ENCODE results near the gene HNRNPM.

The HNRNPM gene

GRCh38 chr19:8461891-8462290, 17.1 kb downstream of the HNRNPM start:
- H3K4me3 ChIP-seq (ENCODE audit: low read depth in 1 of 2, low read length in 2 of 2), result no peak overlapping the region
- DNase-seq (no peak), ATAC-seq (ENCODE audit: insufficient read depth, low read depth) (no peak)
- H3K27ac ChIP-seq (ENCODE audit: low read length), result no peak overlapping the region
- H3K27me3 ChIP-seq (ENCODE audit: insufficient read depth, low read length, poor library complexity), result no peaks in the 10 kb centered on the region
- no peaks in the 10 kb centered on the region for H3K9me3 ChIP-seq (ENCODE audit: insufficient read depth, low read length, severe bottlenecking)
- no peaks in the 10 kb centered on the region for H3K4me1 ChIP-seq (ENCODE audit: insufficient read depth, low read length)
- H3K4me2 ChIP-seq (ENCODE audit: insufficient read depth, low read length), result no peak overlapping the region
- H3K9ac ChIP-seq (ENCODE audit: low read depth, low read length), result no peak overlapping the region
- H3K36me3 ChIP-seq (ENCODE audit: insufficient read depth, low read length), result peaks cover 97% of the 10 kb centered on the region
- H4K20me1 ChIP-seq (ENCODE audit: insufficient read depth, low read length), result peaks cover 92% of the 10 kb centered on the region
- peaks cover 99% of the 10 kb centered on the region for H3K79me2 ChIP-seq (ENCODE audit: insufficient read depth, low read length)
- H2AFZ ChIP-seq (ENCODE audit: low read depth, low read length), result no peak overlapping the region
- no peak for TF ChIP-seq EZH2 (IDR thresholded peaks at IDR 0.05; ENCODE audit: borderline replicate concordance, low read depth, low read length, severe bottlenecking)
- TF ChIP-seq CTCF (IDR thresholded peaks at IDR 0.05; ENCODE audit: borderline replicate concordance, extremely low read depth, low read length, poor library complexity, severe bottlenecking), result no peak

DNA sequence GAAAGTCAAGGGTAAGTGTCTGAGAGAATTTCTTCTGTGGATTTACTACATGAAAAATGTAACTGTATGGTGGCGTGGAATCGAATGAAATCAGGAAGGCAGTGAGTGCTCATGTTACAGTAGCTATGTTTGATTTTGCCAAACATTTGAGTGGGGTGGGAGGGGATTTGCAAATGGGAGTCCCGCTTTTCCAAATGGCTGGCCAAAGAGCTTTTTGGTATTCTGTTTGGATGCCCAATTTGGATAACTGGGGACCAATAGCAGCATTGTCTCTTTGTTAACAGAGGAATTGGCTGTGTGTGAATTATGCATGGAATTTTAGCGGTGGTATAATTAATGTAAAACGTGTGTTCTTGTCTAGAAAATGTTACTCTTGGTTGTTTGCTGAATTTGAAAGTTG, 17.8 kb downstream of the HNRNPM start:
- Histone ChIP-seq H3K27ac (ENCODE audit: low read length) (no peak overlapping the region), H3K4me3 (ENCODE audit: low read depth in 1 of 2, low read length in 2 of 2) (no peak overlapping the region), H3K4me1 (ENCODE audit: insufficient read depth, low read length) (no peaks in the 10 kb centered on the region), H3K79me2 (ENCODE audit: insufficient read depth, low read length) (peaks cover 99% of the 10 kb centered on the region), H3K27me3 (ENCODE audit: insufficient read depth, low read length, poor library complexity) (no peaks in the 10 kb centered on the region), H4K20me1 (ENCODE audit: insufficient read depth, low read length) (peaks cover 94% of the 10 kb centered on the region), H3K4me2 (ENCODE audit: insufficient read depth, low read length) (no peak overlapping the region), H3K36me3 (ENCODE audit: insufficient read depth, low read length) (peaks cover 99% of the 10 kb centered on the region), H3K9ac (ENCODE audit: low read depth, low read length) (no peak overlapping the region), H3K9me3 (ENCODE audit: insufficient read depth, low read length, severe bottlenecking) (no peaks in the 10 kb centered on the region), H2AFZ (ENCODE audit: low read depth, low read length) (no peak overlapping the region)
- no peak for ATAC-seq (ENCODE audit: insufficient read depth, low read depth)
- TF ChIP-seq EZH2 (IDR thresholded peaks at IDR 0.05; ENCODE audit: borderline replicate concordance, low read depth, low read length, severe bottlenecking) (no peak), CTCF (IDR thresholded peaks at IDR 0.05; ENCODE audit: borderline replicate concordance, extremely low read depth, low read length, poor library complexity, severe bottlenecking) (no peak)
- no peak for DNase-seq

DNA sequence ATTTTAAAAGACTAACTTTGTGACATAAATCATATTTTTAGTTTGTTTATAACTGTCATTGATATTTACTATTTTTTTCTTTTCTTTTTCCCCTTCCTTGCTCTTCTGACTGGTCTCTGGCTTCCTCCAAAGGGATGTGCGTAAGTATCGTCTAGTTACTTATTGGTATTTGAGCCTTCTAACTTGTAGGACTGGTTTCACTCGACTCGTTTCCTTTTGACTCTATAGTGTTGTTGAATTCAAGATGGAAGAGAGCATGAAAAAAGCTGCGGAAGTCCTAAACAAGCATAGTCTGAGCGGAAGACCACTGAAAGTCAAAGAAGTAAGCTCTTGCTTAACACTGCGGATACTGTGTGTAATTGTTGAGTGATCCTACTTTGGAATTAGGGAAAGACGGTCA, 18.6 kb downstream of the HNRNPM start:
- H3K4me3 ChIP-seq (ENCODE audit: low read depth in 1 of 2, low read length in 2 of 2), result no peak overlapping the region
- no peak overlapping the region for H3K9ac ChIP-seq (ENCODE audit: low read depth, low read length)
- H3K27ac ChIP-seq (ENCODE audit: low read length), result no peak overlapping the region
- no peak for DNase-seq
- no peak for ATAC-seq (ENCODE audit: insufficient read depth, low read depth)
- H3K79me2 ChIP-seq (ENCODE audit: insufficient read depth, low read length), result peaks cover 97% of the 10 kb centered on the region
- no peaks in the 10 kb centered on the region for H3K9me3 ChIP-seq (ENCODE audit: insufficient read depth, low read length, severe bottlenecking)
- no peak overlapping the region for H2AFZ ChIP-seq (ENCODE audit: low read depth, low read length)
- no peaks in the 10 kb centered on the region for H3K4me1 ChIP-seq (ENCODE audit: insufficient read depth, low read length)
- peaks cover 90% of the 10 kb centered on the region for H4K20me1 ChIP-seq (ENCODE audit: insufficient read depth, low read length)
- H3K4me2 ChIP-seq (ENCODE audit: insufficient read depth, low read length), result no peak overlapping the region
- H3K36me3 ChIP-seq (ENCODE audit: insufficient read depth, low read length), result peaks cover 100% of the 10 kb centered on the region
- TF ChIP-seq CTCF (IDR thresholded peaks at IDR 0.05; ENCODE audit: borderline replicate concordance, extremely low read depth, low read length, poor library complexity, severe bottlenecking) (no peak), EZH2 (IDR thresholded peaks at IDR 0.05; ENCODE audit: borderline replicate concordance, low read depth, low read length, severe bottlenecking) (no peak)
- no peaks in the 10 kb centered on the region for H3K27me3 ChIP-seq (ENCODE audit: insufficient read depth, low read length, poor library complexity)

DNA sequence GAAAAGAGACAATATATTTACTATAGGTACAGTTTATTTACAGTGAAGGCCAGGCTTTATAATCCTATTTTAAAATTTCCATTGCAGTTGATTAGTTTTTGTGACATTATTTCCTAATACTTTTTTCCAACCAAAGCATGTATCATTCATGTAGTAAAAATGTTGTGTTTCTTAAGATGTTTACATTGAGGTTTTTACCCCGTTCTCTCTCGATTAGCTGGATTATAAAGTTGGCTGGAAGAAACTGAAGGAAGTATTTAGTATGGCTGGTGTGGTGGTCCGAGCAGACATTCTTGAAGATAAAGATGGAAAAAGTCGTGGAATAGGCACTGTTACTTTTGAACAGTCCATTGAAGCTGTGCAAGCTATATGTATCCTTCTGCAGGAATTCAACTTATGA, 21.2 kb downstream of the HNRNPM start:
- Histone ChIP-seq H3K79me2 (ENCODE audit: insufficient read depth, low read length) (peaks cover 96% of the 10 kb centered on the region), H3K4me1 (ENCODE audit: insufficient read depth, low read length) (no peaks in the 10 kb centered on the region), H3K27ac (ENCODE audit: low read length) (no peak overlapping the region), H3K27me3 (ENCODE audit: insufficient read depth, low read length, poor library complexity) (no peaks in the 10 kb centered on the region), H3K36me3 (ENCODE audit: insufficient read depth, low read length) (peaks cover 100% of the 10 kb centered on the region), H3K4me2 (ENCODE audit: insufficient read depth, low read length) (no peak overlapping the region), H4K20me1 (ENCODE audit: insufficient read depth, low read length) (peaks cover 88% of the 10 kb centered on the region), H3K4me3 (ENCODE audit: low read depth in 1 of 2, low read length in 2 of 2) (no peak overlapping the region), H2AFZ (ENCODE audit: low read depth, low read length) (no peak overlapping the region), H3K9ac (ENCODE audit: low read depth, low read length) (no peak overlapping the region), H3K9me3 (ENCODE audit: insufficient read depth, low read length, severe bottlenecking) (no peaks in the 10 kb centered on the region)
- no peak for ATAC-seq (ENCODE audit: insufficient read depth, low read depth)
- TF ChIP-seq CTCF (IDR thresholded peaks at IDR 0.05; ENCODE audit: borderline replicate concordance, extremely low read depth, low read length, poor library complexity, severe bottlenecking) (no peak), EZH2 (IDR thresholded peaks at IDR 0.05; ENCODE audit: borderline replicate concordance, low read depth, low read length, severe bottlenecking) (no peak)
- DNase-seq, result no peak
